Ovary (tissue), 3 donors: ENCODE data around the gene CLCN2.

Experiments used
- CTCF ChIP-seq, 3 donors: fragments of 450-650 bp in 2 of 3; fragments of 200-600 bp in 1 of 3; IDR thresholded peaks; one replicate each; pipeline versions ENCODE4 v1.5.1 to v1.8.0; 2016 to 2022; ENCODE audit warnings: antibody characterized with exemption in 3 of 3, mild to moderate bottlenecking in 1 of 3
- POLR2A ChIP-seq: fragments of 450-650 bp; IDR thresholded peaks from one replicate; pipeline ENCODE4 v1.6.1; 2017; ENCODE audit warnings: antibody characterized with exemption, mild to moderate bottlenecking, moderate library complexity
- donor health status: DM: no; HTN: no; CAD: no.

GRCh38 chr3:184348057-184348382, 13.4 kb downstream of the CLCN2 start:
- no peak for TF ChIP-seq CTCF (IDR thresholded peaks at IDR 0.05)
- TF ChIP-seq POLR2A = no peak
